Activated CD4-positive, alpha-beta T cell treated with anti-CD3 and anti-CD28 coated beads, Interleukin-2, amount 50 U/mL, for 24 hours (primary cell): ENCODE measurements around the gene METTL21C.

Experiments
- DNase-seq, 2 donors: peaks; one replicate each; pipeline ENCODE4 v3.0.0-alpha.2; 2020; ENCODE audit warnings: low read depth in 1 of 2, low spot score in 1 of 2

Gene METTL21C

GRCh38 chr13:102694937-102695336, at the start of gene METTL21C:
METTL21C (minus strand) TSS chr13:102695044; CDS start chr13:102694498, 546 bp downstream.
- no peak for DNase-seq

- DNase-seq, result no peak
These were observed 47.7 kb upstream of the METTL21C start for GRCh38 chr13:102742506-102742905.

GRCh38 chr13:102742101-102742500, 47.3 kb upstream of the METTL21C start:
- no peak for DNase-seq

GRCh38 chr13:102729560-102730270, 34.9 kb upstream of the METTL21C start:
- DNase-seq, result no peak

- no peak for DNase-seq
These were observed 31.6 kb upstream of the METTL21C start for GRCh38 chr13:102726430-102726829.

GRCh38 chr13:102724923-102725322, 30.1 kb upstream of the METTL21C start:
- DNase-seq, result no peak

GRCh38 chr13:102721800-102722231, 27.0 kb upstream of the METTL21C start:
- no peak for DNase-seq

- DNase-seq, result no peak
These were observed 23.9 kb upstream of the METTL21C start for GRCh38 chr13:102718746-102719145.

- DNase-seq, result no peak
These were observed 20.6 kb upstream of the METTL21C start for GRCh38 chr13:102715447-102715846.

GRCh38 chr13:102710261-102710679, 15.4 kb upstream of the METTL21C start:
- DNase-seq, result no peak

- DNase-seq, result no peak
These were observed 14.7 kb upstream of the METTL21C start for GRCh38 chr13:102709536-102709935.

GRCh38 chr13:102708991-102709390, 14.1 kb upstream of the METTL21C start:
- DNase-seq, result no peak

GRCh38 chr13:102708211-102708610, 13.4 kb upstream of the METTL21C start:
- no peak for DNase-seq

- DNase-seq, result no peak
These were observed 12.6 kb upstream of the METTL21C start for GRCh38 chr13:102707467-102707866.

GRCh38 chr13:102704238-102705058, 9.6 kb upstream of the METTL21C start:
- no peak for DNase-seq

- DNase-seq, result no peak
These were observed 8.8 kb upstream of the METTL21C start for GRCh38 chr13:102703726-102704035.

GRCh38 chr13:102702965-102703725, 8.3 kb upstream of the METTL21C start:
- no peak for DNase-seq

GRCh38 chr13:102701331-102701730, 6.5 kb upstream of the METTL21C start:
- no peak for DNase-seq

- DNase-seq, result no peak
These were observed 5.5 kb upstream of the METTL21C start for GRCh38 chr13:102700088-102701031.

GRCh38 chr13:102699504-102699903, 4.7 kb upstream of the METTL21C start:
- no peak for DNase-seq

GRCh38 chr13:102698649-102698980, 3.8 kb upstream of the METTL21C start:
- DNase-seq, result no peak
